ENCODE results near the gene TUBB2B.
"Not testable (repeated sequence)": the region's sequence is repeated elsewhere in the genome, so short reads cannot be mapped to it uniquely, and the experiment has no call there.

The TUBB2B gene

GRCh38 chr6:3258201-3258600 lies 30.7 kb upstream of the TUBB2B start:
- no peak for DNase-seq

DNA sequence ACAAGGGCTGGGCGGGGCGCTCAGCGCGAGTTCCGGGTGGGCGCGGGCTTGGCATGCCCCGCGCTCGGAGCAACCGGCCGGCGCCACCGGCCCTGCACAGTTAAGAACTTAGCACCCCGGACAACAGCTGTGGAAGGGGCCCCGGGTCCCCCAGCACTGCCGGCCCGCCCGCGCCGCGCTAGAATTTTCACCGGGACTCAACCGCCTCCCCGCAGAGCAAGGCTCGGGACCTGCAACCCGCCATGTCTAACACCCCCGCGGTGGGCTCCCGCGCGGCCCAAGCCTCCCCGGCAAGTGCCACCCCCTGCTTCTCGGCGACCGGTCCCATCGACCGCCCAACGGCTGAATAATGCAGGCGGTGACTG lies 26.1 kb upstream of the TUBB2B start:
- DNase-seq = no peak

GRCh38 chr6:3252861-3253596 lies 25.6 kb upstream of the TUBB2B start:
- no peak for DNase-seq

DNA sequence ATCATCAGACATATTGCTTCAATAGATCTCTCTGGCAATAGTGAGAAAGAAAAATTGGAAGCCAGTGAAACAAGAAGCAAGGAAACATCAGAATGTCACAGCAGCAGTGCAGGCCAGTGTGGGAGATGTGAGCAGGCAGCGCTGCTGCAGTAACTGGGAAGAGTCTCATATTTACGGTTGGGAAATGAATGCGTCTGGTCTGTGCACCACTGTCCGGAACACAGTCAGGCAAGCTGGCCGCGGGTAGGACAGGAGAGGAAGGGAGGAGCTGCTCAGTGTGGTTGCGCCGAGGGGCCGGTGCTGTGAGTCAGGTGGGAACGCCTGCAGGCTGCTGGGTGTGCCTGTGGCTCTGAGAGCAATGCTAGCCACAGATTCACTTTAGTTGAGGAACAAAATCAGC lies 24.9 kb upstream of the TUBB2B start:
- DNase-seq = no peak

GRCh38 chr6:3251462-3252314 lies 24.2 kb upstream of the TUBB2B start:
- peak; percentile 89 for DNase-seq

DNA sequence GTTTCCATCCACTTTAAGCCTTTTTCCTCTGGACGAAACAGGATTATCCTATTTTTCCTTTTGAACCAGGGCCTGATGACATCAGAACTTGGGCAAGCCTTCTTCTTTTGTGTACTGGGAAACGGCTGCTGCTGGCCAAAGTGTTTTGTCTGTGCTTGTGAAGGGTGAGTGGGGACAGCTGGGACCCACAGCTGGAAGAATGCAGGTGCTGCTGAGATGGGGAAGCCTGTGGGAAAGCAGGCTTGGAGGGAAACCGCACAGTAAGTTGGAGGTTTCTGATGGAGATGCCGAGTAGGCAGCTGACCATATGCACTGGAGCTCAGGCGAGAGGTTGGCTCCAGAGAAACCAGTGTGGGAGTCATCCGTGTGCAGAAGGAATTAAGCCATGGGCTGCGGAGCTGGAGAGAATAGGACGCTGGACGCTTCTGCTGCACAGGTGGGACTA lies 22.8 kb upstream of the TUBB2B start:
- DNase-seq = no peak

DNA sequence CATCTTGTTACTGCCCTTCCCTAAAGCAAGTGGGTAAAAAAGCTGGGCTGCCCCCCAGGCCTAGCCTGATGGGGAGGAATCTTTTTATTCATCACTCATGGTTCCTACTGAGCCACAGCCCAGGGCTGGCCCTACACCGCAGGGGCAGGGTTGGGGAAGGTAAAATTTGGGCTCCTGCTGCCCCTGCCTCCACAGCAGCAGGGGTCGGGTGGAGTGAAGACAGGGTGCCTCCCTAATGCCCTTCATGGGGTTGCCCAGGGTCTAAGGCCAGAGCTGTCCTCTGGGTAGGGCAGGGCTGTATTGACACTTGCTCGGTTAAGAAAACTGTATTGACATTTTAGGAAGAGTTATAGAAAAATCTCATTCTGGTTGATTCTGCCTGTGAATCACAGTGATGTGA lies 22.4 kb upstream of the TUBB2B start:
- DNase-seq = no peak

DNA sequence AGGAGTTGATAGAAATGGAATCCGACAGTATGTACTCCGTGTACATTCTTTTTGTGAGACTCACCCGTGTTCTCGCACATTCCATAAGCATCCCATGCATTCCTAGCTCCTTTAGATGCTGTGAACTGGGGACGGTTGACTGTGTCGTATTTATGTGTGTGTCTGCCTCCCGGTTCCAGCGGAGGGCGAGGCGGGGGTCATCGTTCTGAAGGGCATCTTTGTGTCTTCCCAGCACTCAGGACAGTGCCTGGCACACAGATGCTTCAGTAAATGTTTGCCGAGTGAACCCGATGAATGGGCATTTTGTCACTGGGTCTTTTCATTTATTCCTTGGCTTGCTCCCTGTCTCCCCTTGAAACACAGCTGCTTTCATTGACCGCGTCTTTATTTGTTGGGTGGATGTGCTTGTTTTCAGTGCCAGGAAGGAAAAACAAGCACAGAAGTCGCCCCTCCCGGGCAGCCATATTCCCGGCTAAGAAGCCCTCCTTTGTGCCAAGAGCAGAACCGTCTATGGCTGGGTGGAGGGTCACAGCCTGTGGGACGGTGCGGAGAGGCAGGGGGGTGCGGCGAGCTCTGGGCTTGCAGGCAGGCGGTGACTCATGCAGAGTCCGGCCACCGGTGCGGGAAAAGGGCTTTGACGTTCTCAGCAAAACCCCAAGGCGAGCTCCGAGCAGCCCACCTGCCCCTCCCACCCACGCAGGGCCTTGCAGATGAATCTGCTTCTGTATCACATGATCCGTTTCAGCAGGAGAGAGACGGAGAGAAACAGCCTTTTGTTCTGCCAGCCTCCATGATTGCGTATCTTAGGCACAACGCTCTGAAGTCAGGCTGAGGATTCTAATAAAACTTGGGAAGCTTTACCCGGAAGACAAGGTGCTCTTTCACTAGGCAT lies 20.0 kb upstream of the TUBB2B start:
- peak; percentile 87 for DNase-seq

GRCh38 chr6:3245216-3245615 lies 17.8 kb upstream of the TUBB2B start:
- no peak for DNase-seq

DNA sequence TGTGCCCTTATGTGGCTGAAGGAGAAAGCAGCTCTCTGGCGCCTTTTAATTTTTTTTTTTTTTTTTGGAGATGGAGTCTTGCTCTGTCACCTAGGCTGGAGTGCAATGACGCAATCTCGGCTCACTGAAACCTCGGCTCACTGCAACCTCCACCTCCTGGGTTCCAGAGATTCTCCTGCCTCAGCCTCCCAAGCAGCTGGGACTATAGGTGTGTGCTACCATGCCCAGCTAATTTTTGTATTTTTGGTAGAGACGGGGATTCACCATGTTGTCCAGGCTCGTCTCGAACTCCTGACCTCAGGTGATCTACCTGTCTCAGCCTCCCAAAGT lies 17.3 kb upstream of the TUBB2B start:
- not testable (repeated sequence) for DNase-seq

DNA sequence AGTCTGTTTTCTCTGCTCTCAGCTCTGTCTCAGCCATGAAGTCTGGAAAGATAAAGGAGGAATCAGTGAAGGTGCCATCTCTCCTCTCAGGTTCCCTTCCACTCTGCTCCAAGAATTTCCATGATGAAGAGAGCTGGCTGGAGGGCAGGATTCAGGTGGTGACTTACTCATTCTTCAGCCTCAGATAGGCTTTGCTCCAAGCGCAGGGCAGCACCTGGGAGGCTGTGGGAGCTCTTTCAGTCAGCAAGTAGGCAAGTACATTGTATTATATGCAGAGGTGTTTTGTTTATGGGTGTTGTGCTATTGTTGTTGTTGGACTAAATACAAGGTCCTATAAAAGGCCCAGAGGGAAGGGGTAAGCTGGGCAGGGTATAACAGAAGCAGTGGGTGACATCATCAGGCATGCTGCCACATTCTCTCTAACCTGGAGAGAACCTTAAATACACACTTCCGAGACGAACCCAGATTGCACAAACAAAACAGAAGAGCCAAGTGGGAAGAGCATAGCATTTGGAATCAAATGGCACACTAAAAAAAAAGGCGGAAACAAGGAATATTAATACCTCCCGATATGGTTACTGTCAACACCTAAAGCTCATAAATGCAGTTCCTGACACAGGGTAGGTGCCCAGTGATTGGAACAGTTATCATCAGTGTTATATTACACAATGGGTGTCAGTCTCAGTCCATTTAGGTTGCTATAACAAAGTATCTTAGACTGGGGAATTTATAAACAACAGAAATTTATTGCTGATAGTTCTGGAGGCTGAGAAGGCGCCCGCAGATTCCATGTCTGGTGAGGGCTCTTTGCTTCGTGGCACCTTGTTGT lies 16.8 kb upstream of the TUBB2B start:
- DNase-seq = no peak

DNA sequence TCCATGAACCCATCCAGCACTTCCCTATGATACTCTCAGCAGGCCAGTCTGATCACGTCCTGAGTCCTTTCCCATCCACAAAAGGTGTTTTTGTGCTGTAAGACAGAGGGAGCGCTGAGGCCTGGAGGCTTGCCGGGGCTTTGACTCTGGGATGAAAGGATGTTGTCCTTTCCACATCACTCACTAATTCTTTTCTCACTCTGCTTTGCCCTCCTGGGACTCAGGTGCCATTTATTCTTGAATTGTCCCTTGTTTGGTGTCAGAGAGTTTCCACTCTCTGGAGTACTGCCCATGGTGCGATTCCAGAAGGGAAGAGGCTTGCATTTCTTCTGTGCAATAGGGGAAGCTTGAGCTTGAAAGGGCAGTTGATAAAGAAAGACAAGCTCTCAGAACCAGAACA lies 15.3 kb upstream of the TUBB2B start:
- no peak for DNase-seq

- DNase-seq = not testable (repeated sequence)
Measured at GRCh38 chr6:3241745-3242144, 14.3 kb upstream of the TUBB2B start.

DNA sequence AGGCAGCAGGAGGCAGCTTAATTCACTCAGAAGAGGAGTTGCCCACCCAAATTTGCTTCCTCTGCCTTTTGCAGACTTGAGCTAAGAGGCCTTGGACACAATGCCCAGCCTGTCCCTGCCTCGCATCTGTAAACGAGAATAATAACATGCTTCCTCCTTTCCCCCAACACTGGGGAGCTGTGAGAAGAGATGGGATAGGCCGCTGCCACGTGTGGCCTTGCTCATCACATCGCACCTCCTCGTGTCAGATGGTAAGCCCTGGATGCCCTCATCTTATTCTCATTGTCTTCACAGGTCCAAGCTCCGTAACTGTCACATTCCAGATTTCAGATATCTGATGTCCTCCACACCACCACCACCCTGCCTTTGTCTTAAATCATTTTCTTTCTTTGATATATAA lies 13.1 kb upstream of the TUBB2B start:
- no peak for DNase-seq

GRCh38 chr6:3239110-3239830 lies 11.8 kb upstream of the TUBB2B start:
- DNase-seq = peak; percentile 16

DNA sequence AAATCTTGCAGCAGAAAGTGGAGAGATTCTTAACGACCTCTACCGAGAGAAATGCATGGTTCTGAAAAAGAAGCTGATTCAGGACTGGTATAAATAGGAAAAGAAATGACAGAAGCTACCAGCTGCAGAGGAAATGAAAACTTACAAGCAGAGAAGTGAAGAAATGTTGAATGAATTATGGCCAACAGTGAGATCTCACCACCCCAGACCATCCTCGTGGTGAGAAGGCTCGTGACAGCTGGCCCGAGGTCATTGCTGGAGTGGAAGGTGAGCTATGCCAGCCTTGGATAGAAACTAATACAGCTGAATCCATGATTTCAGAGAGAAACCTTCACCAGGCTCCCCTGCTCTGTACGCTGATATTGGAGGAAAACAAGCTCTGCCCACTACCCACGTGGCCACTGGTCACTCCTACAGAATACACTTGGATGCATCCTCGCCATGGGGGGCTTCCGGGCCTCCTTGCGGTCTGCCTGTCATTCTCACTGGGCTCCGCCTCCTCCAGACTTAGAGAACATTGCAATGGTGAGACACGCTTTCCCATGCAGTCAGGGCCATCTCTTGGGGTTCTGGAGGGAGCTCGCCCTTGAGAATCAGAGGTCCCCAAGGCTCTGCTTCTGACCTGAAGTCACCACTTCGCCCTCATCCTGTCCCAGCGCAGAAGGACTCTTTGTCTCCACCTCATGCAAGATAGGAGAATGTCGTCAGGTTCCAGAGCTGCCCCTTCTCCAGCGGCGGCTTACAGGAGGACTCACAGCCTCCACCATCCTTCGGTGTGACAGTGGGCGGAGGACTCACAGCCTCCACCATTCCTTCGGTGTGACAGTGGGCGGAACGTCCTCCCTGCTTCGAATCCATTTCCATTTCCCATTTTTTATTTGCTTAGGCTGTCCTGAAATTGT lies 10.6 kb upstream of the TUBB2B start:
- no peak for DNase-seq

- DNase-seq = no peak
Measured at GRCh38 chr6:3236005-3236404, 8.6 kb upstream of the TUBB2B start.

- no peak for DNase-seq
Measured at GRCh38 chr6:3235486-3235885, 8.0 kb upstream of the TUBB2B start.

DNA sequence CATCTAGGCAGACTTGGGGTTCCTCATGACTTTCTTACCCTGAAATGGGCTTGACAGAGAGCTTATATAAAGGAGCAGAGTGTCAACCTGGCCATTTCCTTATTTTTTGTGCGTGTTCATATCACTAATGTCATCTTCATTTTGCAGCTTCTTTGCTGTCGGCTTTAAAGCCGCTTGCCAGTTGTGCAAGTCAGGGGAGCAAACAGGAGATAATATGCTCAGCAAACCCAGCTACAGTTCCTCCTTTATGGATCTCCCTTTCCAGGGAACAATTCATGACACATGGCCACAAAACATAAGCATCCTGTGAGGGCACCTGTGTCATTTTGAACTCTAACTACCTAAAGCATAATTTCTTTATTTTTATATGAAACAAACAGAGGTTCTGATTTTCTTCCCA lies 6.5 kb upstream of the TUBB2B start:
- DNase-seq = peak; percentile 52

DNA sequence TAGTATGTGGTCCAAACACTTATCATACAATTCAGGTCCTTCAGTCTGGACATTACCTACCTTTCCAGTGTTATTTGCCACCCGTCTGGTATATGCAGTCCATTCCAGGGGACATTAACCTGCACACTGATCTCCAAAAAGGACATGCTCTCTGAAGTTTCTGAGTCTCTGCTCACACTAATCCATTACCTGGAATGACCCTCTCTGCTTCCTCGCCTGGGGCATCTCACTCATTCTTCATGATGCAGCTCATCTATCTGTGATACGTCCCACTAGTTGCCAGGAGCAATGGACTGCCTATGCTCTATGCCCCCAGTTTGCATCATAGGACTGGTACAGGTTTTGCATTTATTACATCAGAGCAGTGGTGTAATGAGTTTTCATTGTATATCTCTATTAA lies 5.9 kb upstream of the TUBB2B start:
- peak; percentile 75 for DNase-seq

Data from NCI-H69 (cell line).